Mucosa of stomach (tissue), 1 donor: ENCODE measurements around the gene GRK5.

Experiments used
- H3K27me3 ChIP-seq: one replicate; pipeline ENCODE4 v1.7.0; 2013; ENCODE audit warnings: mild to moderate bottlenecking, low read length; ENCODE audit not compliant: control insufficient read depth, insufficient read depth
- H3K36me3 ChIP-seq: one replicate; pipeline ENCODE4 v1.7.0; 2013; ENCODE audit warnings: low read length; ENCODE audit not compliant: control insufficient read depth, insufficient read depth
- H3K4me1 ChIP-seq: one replicate; pipeline ENCODE4 v1.7.0; 2013; ENCODE audit warnings: mild to moderate bottlenecking, low read length; ENCODE audit not compliant: control insufficient read depth, insufficient read depth
- H3K4me3 ChIP-seq: one replicate; pipeline ENCODE4 v1.7.0; 2013; ENCODE audit warnings: low read length
- H3K9ac ChIP-seq: one replicate; pipeline ENCODE4 v1.7.0; 2013; ENCODE audit warnings: mild to moderate bottlenecking, low read length, moderate library complexity
- H3K9me3 ChIP-seq: one replicate; pipeline ENCODE4 v1.7.0; 2013; ENCODE audit warnings: mild to moderate bottlenecking, low read length, moderate library complexity; ENCODE audit not compliant: control insufficient read depth
- donor health status: Pancreatic carcinoma.

Gene GRK5

GRCh38 chr10:119397416-119397815, 190.0 kb downstream of the GRK5 start:
- H3K9ac ChIP-seq, result no peak overlapping the region
- H3K4me1 ChIP-seq, result peaks cover 25% of the 10 kb centered on the region
- peaks cover 11% of the 10 kb centered on the region for H3K36me3 ChIP-seq
- no peaks in the 10 kb centered on the region for H3K27me3 ChIP-seq
- no peaks in the 10 kb centered on the region for H3K9me3 ChIP-seq
- H3K4me3 ChIP-seq, result no peak overlapping the region

GRCh38 chr10:119398996-119399395, 191.6 kb downstream of the GRK5 start:
- no peak overlapping the region for H3K9ac ChIP-seq
- no peaks in the 10 kb centered on the region for H3K27me3 ChIP-seq
- peaks cover 25% of the 10 kb centered on the region for H3K4me1 ChIP-seq
- no peak overlapping the region for H3K4me3 ChIP-seq
- peaks cover 11% of the 10 kb centered on the region for H3K36me3 ChIP-seq
- H3K9me3 ChIP-seq, result no peaks in the 10 kb centered on the region

- Histone ChIP-seq H3K4me3 (no peak overlapping the region), H3K27me3 (no peaks in the 10 kb centered on the region), H3K9ac (no peak overlapping the region), H3K36me3 (peaks cover 11% of the 10 kb centered on the region), H3K4me1 (peaks cover 25% of the 10 kb centered on the region), H3K9me3 (no peaks in the 10 kb centered on the region)
These were observed 192.1 kb downstream of the GRK5 start for GRCh38 chr10:119399466-119399865.

- Histone ChIP-seq H3K9me3 (no peaks in the 10 kb centered on the region), H3K9ac (no peak overlapping the region), H3K36me3 (peaks cover 11% of the 10 kb centered on the region), H3K27me3 (no peaks in the 10 kb centered on the region), H3K4me1 (peaks cover 9% of the 10 kb centered on the region), H3K4me3 (no peak overlapping the region)
These were observed 194.5 kb downstream of the GRK5 start for GRCh38 chr10:119401671-119402395.

GRCh38 chr10:119403921-119404320, 196.6 kb downstream of the GRK5 start:
- H3K9me3 ChIP-seq, result no peaks in the 10 kb centered on the region
- peaks cover 17% of the 10 kb centered on the region for H3K4me1 ChIP-seq
- peaks cover 11% of the 10 kb centered on the region for H3K36me3 ChIP-seq
- no peak overlapping the region for H3K4me3 ChIP-seq
- H3K27me3 ChIP-seq, result no peaks in the 10 kb centered on the region
- H3K9ac ChIP-seq, result no peak overlapping the region

GRCh38 chr10:119404719-119405519, 197.5 kb downstream of the GRK5 start:
- H3K9ac ChIP-seq, result no peak overlapping the region
- H3K4me3 ChIP-seq, result no peak overlapping the region
- no peaks in the 10 kb centered on the region for H3K27me3 ChIP-seq
- H3K9me3 ChIP-seq, result no peaks in the 10 kb centered on the region
- peaks cover 4% of the 10 kb centered on the region for H3K36me3 ChIP-seq
- H3K4me1 ChIP-seq, result peaks cover 17% of the 10 kb centered on the region

GRCh38 chr10:119405520-119405807, 198.1 kb downstream of the GRK5 start:
- no peaks in the 10 kb centered on the region for H3K9me3 ChIP-seq
- H3K36me3 ChIP-seq, result no peaks in the 10 kb centered on the region
- peaks cover 20% of the 10 kb centered on the region for H3K4me1 ChIP-seq
- H3K27me3 ChIP-seq, result no peaks in the 10 kb centered on the region
- no peak overlapping the region for H3K4me3 ChIP-seq
- no peak overlapping the region for H3K9ac ChIP-seq

GRCh38 chr10:119406137-119406536, 198.8 kb downstream of the GRK5 start:
- H3K4me1 ChIP-seq, result peaks cover 20% of the 10 kb centered on the region
- no peaks in the 10 kb centered on the region for H3K9me3 ChIP-seq
- no peak overlapping the region for H3K4me3 ChIP-seq

GRCh38 chr10:119406601-119407253, 199.4 kb downstream of the GRK5 start:
- Histone ChIP-seq H3K4me1 (peaks cover 14% of the 10 kb centered on the region), H3K4me3 (no peak overlapping the region), H3K9me3 (no peaks in the 10 kb centered on the region), H3K9ac (no peak overlapping the region), H3K36me3 (no peaks in the 10 kb centered on the region), H3K27me3 (no peaks in the 10 kb centered on the region)

More at GRCh38 chr10:119406137-119406536, 198.8 kb downstream of the GRK5 start:
- H3K27me3 ChIP-seq, result no peaks in the 10 kb centered on the region
- no peaks in the 10 kb centered on the region for H3K36me3 ChIP-seq
- no peak overlapping the region for H3K9ac ChIP-seq

- H3K27me3 ChIP-seq, result no peaks in the 10 kb centered on the region
- H3K4me3 ChIP-seq, result no peak overlapping the region
- no peak overlapping the region for H3K9ac ChIP-seq
- H3K36me3 ChIP-seq, result no peaks in the 10 kb centered on the region
- peaks cover 11% of the 10 kb centered on the region for H3K4me1 ChIP-seq
- no peaks in the 10 kb centered on the region for H3K9me3 ChIP-seq
These were observed 199.9 kb downstream of the GRK5 start for GRCh38 chr10:119407254-119407777.

GRCh38 chr10:119408072-119408471, 200.7 kb downstream of the GRK5 start:
- H3K9ac ChIP-seq, result no peak overlapping the region
- H3K4me1 ChIP-seq, result peaks cover 11% of the 10 kb centered on the region
- no peaks in the 10 kb centered on the region for H3K36me3 ChIP-seq
- no peaks in the 10 kb centered on the region for H3K27me3 ChIP-seq
- no peak overlapping the region for H3K4me3 ChIP-seq
- H3K9me3 ChIP-seq, result no peaks in the 10 kb centered on the region

GRCh38 chr10:119408969-119409371, 201.6 kb downstream of the GRK5 start:
- H3K9me3 ChIP-seq, result no peaks in the 10 kb centered on the region
- no peak overlapping the region for H3K9ac ChIP-seq
- H3K36me3 ChIP-seq, result no peaks in the 10 kb centered on the region
- no peak overlapping the region for H3K4me3 ChIP-seq
- H3K4me1 ChIP-seq, result peaks cover 11% of the 10 kb centered on the region
- H3K27me3 ChIP-seq, result no peaks in the 10 kb centered on the region
